Measurements from ENCODE around the gene CPA4. TPM values are rescaled to one million over a fixed set of nuclear protein-coding genes. Genes with fewer than 3 reads are reported as not detected.
A peak's percentile ranks its signal among the peaks of the same experiment; 100 is the strongest.

Gene CPA4
- total RNA-seq, 4 donors from 2014 or later, result 44.4 to 107 (median 66.1) TPM

DNA sequence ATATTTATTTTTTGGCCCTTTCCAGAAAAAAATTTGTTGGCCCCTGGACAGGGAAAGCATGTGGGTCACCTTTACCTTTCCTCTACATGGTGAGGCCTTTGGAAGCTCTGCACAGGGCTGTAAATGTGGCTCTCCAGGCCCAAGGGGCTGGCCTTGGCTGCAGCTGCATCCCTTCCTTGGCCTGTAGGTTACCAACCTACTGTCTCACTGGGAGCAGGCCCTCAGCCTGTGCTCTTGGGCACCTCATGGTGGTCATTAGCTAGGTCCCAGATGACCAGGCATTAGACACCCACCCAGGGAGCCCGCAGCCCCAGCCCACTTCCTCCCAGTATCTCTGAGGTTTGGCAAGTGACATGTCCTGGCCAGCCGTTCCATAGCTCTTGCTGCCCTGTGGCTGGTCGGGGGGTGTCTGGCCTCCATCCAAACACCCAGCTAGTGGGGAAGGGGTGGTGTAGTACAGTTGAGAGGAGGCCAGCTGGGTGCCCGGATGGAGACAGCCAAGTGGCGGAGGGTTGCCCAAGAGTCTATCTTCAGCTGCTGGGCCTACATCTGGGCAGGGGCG, 44.5 kb downstream of the CPA4 start:
- peak in 1 of 2 donors; percentile 57 for DNase-seq (ENCODE audit: low spot score in 2 of 2)
- 72 to 83% methylated on average over 5 to 6 of the region's 6 CpGs for WGBS, 2 donors
- intact Hi-C loops (cut with DNase I; ENCODE audit: low total_unique reads), result no loop called here
- H3K4me3 ChIP-seq (ENCODE audit: low read depth, poor library complexity, severe bottlenecking), result no peak overlapping the region
- no peak for TF ChIP-seq POLR2A (IDR thresholded peaks at IDR 0.05)
- no peak for TF ChIP-seq CTCF (IDR thresholded peaks at IDR 0.05)

DNA sequence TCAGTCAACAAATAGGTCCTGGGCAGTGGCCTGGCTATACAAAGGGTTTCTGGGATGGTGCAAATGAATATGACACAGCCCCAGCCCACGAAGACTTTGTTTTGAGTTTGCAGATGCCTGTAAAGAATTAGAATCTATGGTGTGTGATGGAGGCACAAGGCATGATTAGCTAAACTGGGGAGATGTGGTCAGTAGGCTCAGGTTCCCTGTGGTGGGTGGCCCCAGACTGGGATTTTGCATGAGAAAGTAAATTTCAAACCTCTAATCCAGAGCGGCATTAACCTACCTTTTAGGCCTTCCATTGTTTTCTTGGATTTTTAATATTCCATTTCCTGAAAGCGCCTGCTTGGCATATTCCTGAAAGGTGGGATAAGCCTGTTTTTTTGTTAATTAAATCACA, 45.3 kb downstream of the CPA4 start:
- intact Hi-C loops (cut with DNase I; ENCODE audit: low total_unique reads), result no loop called here
- peak in 1 of 2 donors; percentile 2 for DNase-seq (ENCODE audit: low spot score in 2 of 2)
- TF ChIP-seq POLR2A (IDR thresholded peaks at IDR 0.05) (no peak), CTCF (IDR thresholded peaks at IDR 0.05) (no peak)
- no peak overlapping the region for H3K4me3 ChIP-seq (ENCODE audit: low read depth, poor library complexity, severe bottlenecking)
- 90 to 96% methylated on average over 3 of the region's 3 CpGs for WGBS, 2 donors

GRCh38 chr7:130341882-130342281, 48.9 kb downstream of the CPA4 start:
- 96% methylated on average over 4 of the region's 4 CpGs for WGBS, 2 donors
- no peak for DNase-seq (ENCODE audit: low spot score in 2 of 2)
- TF ChIP-seq POLR2A (IDR thresholded peaks at IDR 0.05), result no peak
- no peak for TF ChIP-seq CTCF (IDR thresholded peaks at IDR 0.05)
- intact Hi-C loops (cut with DNase I; ENCODE audit: low total_unique reads), result no loop called here
- H3K4me3 ChIP-seq (ENCODE audit: low read depth, poor library complexity, severe bottlenecking), result no peak overlapping the region

GRCh38 chr7:130342701-130343380, 49.9 kb downstream of the CPA4 start:
- no peak for DNase-seq (ENCODE audit: low spot score in 2 of 2)
- intact Hi-C loops (cut with DNase I; ENCODE audit: low total_unique reads), result no loop called here
- TF ChIP-seq CTCF (IDR thresholded peaks at IDR 0.05) (no peak), POLR2A (IDR thresholded peaks at IDR 0.05) (no peak)
- WGBS, 2 donors, result 95 to 96% methylated on average over 3 of the region's 3 CpGs
- H3K4me3 ChIP-seq (ENCODE audit: low read depth, poor library complexity, severe bottlenecking), result no peak overlapping the region

DNA sequence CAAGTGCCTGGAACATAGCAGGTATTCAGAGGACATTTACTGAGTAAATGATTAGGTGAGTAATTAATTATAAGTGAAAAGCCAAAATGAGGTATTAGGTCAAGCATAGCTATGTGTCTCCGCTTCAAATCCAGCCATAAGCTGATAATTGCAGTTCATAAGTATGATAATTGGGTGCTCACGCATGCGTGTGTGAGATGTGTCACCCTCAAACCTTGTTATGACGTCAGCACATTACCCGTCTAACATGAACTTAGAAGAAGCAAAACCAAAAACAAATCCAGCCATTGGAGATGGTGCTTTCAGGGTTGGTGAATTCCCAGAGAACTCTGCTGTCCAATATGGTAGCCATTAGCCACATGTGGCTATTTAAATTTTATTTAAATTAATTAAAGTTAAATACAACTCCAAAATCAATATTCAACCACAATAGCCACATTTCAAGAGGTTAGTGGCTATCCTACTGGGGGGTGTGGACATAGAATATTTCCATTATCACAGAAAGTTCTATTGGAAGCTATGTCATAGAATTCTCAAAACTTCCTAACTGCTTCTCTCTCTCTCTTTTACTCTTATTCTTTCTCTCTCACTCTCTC, 51.4 kb downstream of the CPA4 start, which contains the start of gene CPA5:
Gene CPA5 (plus strand): TSS at position 546 of the 596 bp plus-strand sequence. CDS start 1,670 bp downstream, outside the sequence.
- WGBS, 2 donors, result 91 to 94% methylated on average over 5 of the region's 5 CpGs
- H3K4me3 ChIP-seq (ENCODE audit: low read depth, poor library complexity, severe bottlenecking), result no peak within 1 kb of the TSS
- peak in 1 of 2 donors; percentile 28 for DNase-seq (ENCODE audit: low spot score in 2 of 2)
- TF ChIP-seq CTCF (IDR thresholded peaks at IDR 0.05), result no peak
- no peak for TF ChIP-seq POLR2A (IDR thresholded peaks at IDR 0.05)
- intact Hi-C loops (cut with DNase I; ENCODE audit: low total_unique reads), result no loop called here

Measured in lower leg skin (tissue), 4 donors.